Natural killer cell (primary cell): ENCODE results near the gene PROS1. TPM values are rescaled to one million over a fixed set of nuclear protein-coding genes. Genes with fewer than 3 reads are reported as not detected.

Experiments
- ATAC-seq, 3 donors: fragments of 150-1000 bp in 2 of 3; fragments of 200-7000 bp in 1 of 3; cut with Tn5 transposase; 1 replicate in 1 of 3; 2 replicates in 2 of 3; pipeline ENCODE4 v1.10.0; 2021; ENCODE audit warnings: mild to moderate bottlenecking in 2 of 3, moderate library complexity in 2 of 3
- DNase-seq, 2 donors: peaks; one replicate each; pipeline versions ENCODE4 v3.0.0 to v3.0.0-alpha.2; 2013 to 2021; ENCODE audit warnings: mixed read lengths in 1 of 2
- H3K27ac ChIP-seq: one replicate; pipeline ENCODE4 v1.5.1; 2013; ENCODE audit warnings: mild to moderate bottlenecking, low read length
- H3K27me3 ChIP-seq: one replicate; pipeline ENCODE4 v1.6.1; 2013; ENCODE audit warnings: low read length; ENCODE audit not compliant: control insufficient read depth, insufficient read depth
- H3K36me3 ChIP-seq: one replicate; pipeline ENCODE4 v1.6.1; 2013; ENCODE audit warnings: low read length; ENCODE audit not compliant: control insufficient read depth, insufficient read depth
- H3K4me1 ChIP-seq: one replicate; pipeline ENCODE4 v1.6.1; 2013; ENCODE audit warnings: low read length; ENCODE audit not compliant: control insufficient read depth, insufficient read depth
- H3K4me3 ChIP-seq: one replicate; pipeline ENCODE4 v1.5.1; 2013; ENCODE audit warnings: low read length
- H3K9me3 ChIP-seq: one replicate; pipeline ENCODE4 v1.6.1; 2013; ENCODE audit warnings: low read length; ENCODE audit not compliant: control insufficient read depth, insufficient read depth
- H3K27ac Mint-ChIP-seq, 2 donors: one replicate each; pipeline ENCODE4 v1.8.0; 2022; ENCODE audit warnings: mild to moderate bottlenecking in 2 of 2, mixed read lengths in 2 of 2, moderate library complexity in 1 of 2
- H3K27me3 Mint-ChIP-seq, 2 donors: one replicate each; pipeline ENCODE4 v1.8.0; 2022; ENCODE audit warnings: low read depth in 2 of 2, mixed read lengths in 2 of 2
- H3K36me3 Mint-ChIP-seq: one replicate; pipeline ENCODE4 v1.8.0; 2022; ENCODE audit warnings: mixed read lengths
- H3K4me1 Mint-ChIP-seq, 2 donors: one replicate each; pipeline ENCODE4 v1.8.0; 2022; ENCODE audit warnings: mixed read lengths in 2 of 2
- H3K4me3 Mint-ChIP-seq: one replicate; pipeline ENCODE4 v1.8.0; 2022; ENCODE audit warnings: mild to moderate bottlenecking, moderate library complexity, mixed read lengths
- H3K9me3 Mint-ChIP-seq, 2 donors: one replicate each; pipeline ENCODE4 v1.8.0; 2022; ENCODE audit warnings: mixed read lengths in 2 of 2
- CTCF ChIP-seq: fragments of 200-600 bp; IDR thresholded peaks from one replicate; pipeline ENCODE4 v1.8.0; 2022; ENCODE audit warnings: antibody characterized with exemption
- WGBS: methylation state at CpG from one replicate; pipeline ENCODE4 v1.1.7; 2013; ENCODE audit warnings: missing lambda C conversion rate; ENCODE audit not compliant: insufficient coverage; 5-methylcytosine and 5-hydroxymethylcytosine counted together
- intact Hi-C: fragments of 100-400 bp; cut with micrococcal nuclease; formaldehyde crosslinking; loops from one replicate; pipeline ENCODE4 v1.14.2; 2022
- total RNA-seq, 4 donors: library from RNA; stranded (reverse); fragments of 120-200 nt in 1 of 4; gene quantifications; one replicate each; pipeline versions ENCODE4 v1.2.3 to v1.2.4, GENCODE V29; 2013 to 2022

PROS1 gene
- total RNA-seq, 3 donors from 2014 or later (not counting 1 experiment from before 2014, with no cell fraction given), result 0.25 to 1.4 (median 0.68) TPM

- Histone ChIP-seq H3K27me3 (no peaks in the 10 kb centered on the region), H3K27ac (no peak overlapping the region), H3K36me3 (no peaks in the 10 kb centered on the region), H3K4me3 (no peak overlapping the region), H3K4me1 (no peaks in the 10 kb centered on the region), H3K9me3 (peaks cover 10% of the 10 kb centered on the region)
- Mint-ChIP-seq H3K27ac (no peak overlapping the region), H3K4me3 (no peak overlapping the region), H3K4me1 (no peaks in the 10 kb centered on the region), H3K9me3 (peaks cover 15 to 21% of the 10 kb centered on the region in 2 donors), H3K36me3 (no peaks in the 10 kb centered on the region), H3K27me3 (no peaks in the 10 kb centered on the region)
- 92% methylated on average over 1 of the region's 2 CpGs for WGBS
- DNase-seq (no peak), ATAC-seq (no peak)
- TF ChIP-seq CTCF, result no peak
- intact Hi-C loops, result no loop called here
Measured at GRCh38 chr3:93911206-93911605, 62.5 kb downstream of the PROS1 start.

DNA sequence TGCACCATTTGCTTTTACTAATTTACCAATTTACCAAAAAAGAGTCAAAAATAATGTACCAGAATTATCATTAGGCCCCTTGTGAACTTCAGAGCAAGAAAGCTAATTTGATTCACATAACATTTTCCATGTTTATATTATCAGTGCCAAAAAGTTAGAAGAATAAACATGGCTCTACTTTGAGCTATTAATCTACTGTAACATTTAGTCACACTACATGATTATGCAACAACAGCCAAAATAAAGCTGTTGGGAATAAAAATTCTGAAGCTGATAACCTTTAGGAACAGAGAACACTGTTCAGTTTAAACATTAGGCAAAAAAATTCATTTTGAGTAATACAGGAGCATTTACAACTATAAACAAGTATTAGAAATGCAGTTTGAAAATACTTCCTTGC lies 63.6 kb downstream of the PROS1 start:
- Histone ChIP-seq H3K9me3 (peaks cover 10% of the 10 kb centered on the region), H3K27me3 (no peaks in the 10 kb centered on the region), H3K4me1 (no peaks in the 10 kb centered on the region), H3K27ac (no peak overlapping the region), H3K4me3 (no peak overlapping the region), H3K36me3 (no peaks in the 10 kb centered on the region)
- Mint-ChIP-seq H3K27ac (no peak overlapping the region), H3K4me1 (no peaks in the 10 kb centered on the region), H3K27me3 (no peaks in the 10 kb centered on the region), H3K36me3 (no peaks in the 10 kb centered on the region), H3K9me3 (peaks cover 11 to 17% of the 10 kb centered on the region in 2 donors), H3K4me3 (no peak overlapping the region)
- no peak for DNase-seq
- ATAC-seq, result no peak
- no peak for TF ChIP-seq CTCF
- intact Hi-C loops, result no loop called here

GRCh38 chr3:93907132-93907531 lies 66.6 kb downstream of the PROS1 start:
- no peaks in the 10 kb centered on the region for H3K36me3 Mint-ChIP-seq
- no peak for DNase-seq

More at GRCh38 chr3:93907132-93907531, 66.6 kb downstream of the PROS1 start:
- peaks cover 4 to 13% of the 10 kb centered on the region in 2 donors for H3K9me3 Mint-ChIP-seq
- WGBS, result 79% methylated on average over 1 of the region's 1 CpG
- Histone ChIP-seq H3K27me3 (no peaks in the 10 kb centered on the region), H3K27ac (no peak overlapping the region), H3K4me1 (no peaks in the 10 kb centered on the region), H3K4me3 (no peak overlapping the region), H3K9me3 (peaks cover 10% of the 10 kb centered on the region), H3K36me3 (no peaks in the 10 kb centered on the region)
- TF ChIP-seq CTCF, result no peak
- intact Hi-C loops, result no loop called here
- no peak overlapping the region for H3K4me3 Mint-ChIP-seq
- no peaks in the 10 kb centered on the region for H3K27me3 Mint-ChIP-seq
- H3K4me1 Mint-ChIP-seq, result no peaks in the 10 kb centered on the region
- no peak overlapping the region for H3K27ac Mint-ChIP-seq
- no peak for ATAC-seq
